Aorta (tissue), 5 donors: ENCODE measurements around the gene POU6F1. TPM values are rescaled to one million over a fixed set of nuclear protein-coding genes. Genes with fewer than 3 reads are reported as not detected.

Experiments
- ATAC-seq: fragments of 200-7000 bp; cut with Tn5 transposase; one replicate; pipeline ENCODE4 v1.9.1; 2022; ENCODE audit warnings: moderate library complexity; ENCODE audit not compliant: low FRiP score
- DNase-seq, 2 donors: peaks; one replicate each; pipeline ENCODE4 v3.0.0-alpha.2; 2020
- H3K27ac ChIP-seq, 2 donors: one replicate each; pipeline ENCODE4 v1.5.1; 2013; ENCODE audit warnings: low read length in 2 of 2, mild to moderate bottlenecking in 2 of 2, moderate library complexity in 2 of 2, control low read depth in 1 of 2, inconsistent platforms in 1 of 2, low read depth in 1 of 2
- H3K27me3 ChIP-seq, 2 donors: one replicate each; pipeline ENCODE4 v1.6.1; 2013; ENCODE audit warnings: control low read depth in 1 of 2, low read length in 1 of 2, mild to moderate bottlenecking in 1 of 2, moderate library complexity in 1 of 2; ENCODE audit not compliant: insufficient read depth in 2 of 2, control insufficient read depth in 1 of 2
- H3K36me3 ChIP-seq, 2 donors: one replicate each; pipeline ENCODE4 v1.6.1; 2013; ENCODE audit warnings: control low read depth in 1 of 2, low read length in 1 of 2, mild to moderate bottlenecking in 1 of 2; ENCODE audit not compliant: insufficient read depth in 2 of 2, control insufficient read depth in 1 of 2
- H3K4me1 ChIP-seq, 2 donors: one replicate each; pipeline ENCODE4 v1.6.1; 2013; ENCODE audit warnings: low read length in 2 of 2, control low read depth in 1 of 2, mild to moderate bottlenecking in 1 of 2, moderate library complexity in 1 of 2; ENCODE audit not compliant: insufficient read depth in 2 of 2, control insufficient read depth in 1 of 2
- H3K4me3 ChIP-seq, 2 donors: one replicate each; pipeline ENCODE4 v1.5.1; 2013; ENCODE audit warnings: low read length in 2 of 2, control low read depth in 1 of 2, mild to moderate bottlenecking in 1 of 2
- H3K9me3 ChIP-seq: one replicate; pipeline ENCODE4 v1.6.1; 2013; ENCODE audit warnings: mild to moderate bottlenecking, low read length; ENCODE audit not compliant: control insufficient read depth
- WGBS, 2 donors: extraction: QIAGEN DNeasy Blood & Tissue Kit; methylation state at CpG; one replicate each; pipeline ENCODE4 v1.1.7; 2013; 5-methylcytosine and 5-hydroxymethylcytosine counted together
- intact Hi-C, 2 donors: fragments of 100-400 bp; cut with DNase I; formaldehyde crosslinking; loops; one replicate each; pipeline versions ENCODE4 v1.14.2 to v1.15.0; 2022
- polyA plus RNA-seq, 2 donors: library from polyadenylated mRNA; stranded (reverse); fragments of 200-250 nt; gene quantifications; one replicate each; pipeline ENCODE4 v1.2.3, GENCODE V29; 2013
- total RNA-seq, 2 donors: library from RNA; stranded (reverse); fragmentation: NEBNext Ultra II Directional; extraction: Animal tissue kit (Norgen Biotek cat#: 25700); gene quantifications; one replicate each; pipeline ENCODE4 v1.2.1, GENCODE V29; 2021
- donor health status: healthy with polysubstance abuse.
- donor health status: Bipolar disorder and iron deficiency.
- donor health status: DM: no; HTN: no; CAD: no.
- donor health status: DM: no; HTN: no; CAD: no.
- donor health status: DM: yes; HTN: yes; CAD: no.

POU6F1 gene
- total and polyA plus RNA-seq, 4 donors, result 13.3 to 36.5 (median 29.7) TPM

GRCh38 chr12:51209259-51209658 is 8.6 kb downstream of the POU6F1 start:
- no peaks in the 10 kb centered on the region for H3K27me3 ChIP-seq
- H3K4me3 ChIP-seq, result no peak overlapping the region
- DNase-seq (no peak), ATAC-seq (no peak)
- H3K36me3 ChIP-seq, result peaks cover 0 to 2% of the 10 kb centered on the region in 2 donors
- H3K27ac ChIP-seq, result no peak overlapping the region
- no peaks in the 10 kb centered on the region for H3K4me1 ChIP-seq
- H3K9me3 ChIP-seq, result no peaks in the 10 kb centered on the region
- 90 to 95% methylated on average over 2 of the region's 2 CpGs for WGBS, 2 donors
- intact Hi-C loops, result no loop called here

DNA sequence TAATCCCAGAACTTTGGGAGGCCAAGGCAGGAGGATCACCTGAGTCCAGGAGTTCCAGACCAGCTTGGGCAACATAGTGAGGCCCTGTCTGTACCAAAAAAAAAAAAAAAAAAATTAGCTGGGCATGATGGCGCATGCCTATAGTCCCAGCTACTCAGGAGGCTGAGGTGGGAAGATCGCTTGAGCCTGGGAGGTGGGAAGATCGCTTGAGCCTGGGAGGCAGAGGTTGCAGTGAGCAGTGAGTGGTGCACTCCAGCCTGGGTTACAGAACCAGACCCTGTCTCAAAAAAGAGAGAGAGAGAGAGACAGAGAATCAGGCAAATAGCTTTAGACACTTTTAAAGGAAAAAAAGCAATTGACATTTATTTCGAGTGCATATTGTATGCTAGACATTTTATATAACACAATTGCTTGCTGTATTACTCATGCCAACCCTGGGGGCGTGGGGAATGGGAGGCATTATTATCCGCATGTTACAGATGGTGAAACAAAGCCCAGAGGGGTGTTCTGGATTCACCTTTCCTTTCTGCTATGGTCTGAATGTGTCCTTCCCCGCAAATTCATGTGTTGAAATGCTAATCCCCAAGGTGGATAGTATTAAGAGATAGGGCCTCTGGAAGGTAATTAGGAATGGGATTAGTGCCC is 9.7 kb downstream of the POU6F1 start:
- intact Hi-C loops, result no loop called here
- H3K4me3 ChIP-seq, result no peak overlapping the region
- no peaks in the 10 kb centered on the region for H3K9me3 ChIP-seq
- 94 to 95% methylated on average over 7 of the region's 7 CpGs for WGBS, 2 donors
- H3K36me3 ChIP-seq, result peaks cover 0 to 2% of the 10 kb centered on the region in 2 donors
- no peaks in the 10 kb centered on the region for H3K4me1 ChIP-seq
- H3K27ac ChIP-seq, result no peak overlapping the region
- H3K27me3 ChIP-seq, result no peaks in the 10 kb centered on the region
- DNase-seq, result no peak
- no peak for ATAC-seq

- WGBS, 2 donors, result 89 to 96% methylated on average over 6 of the region's 6 CpGs
These were observed 12.5 kb downstream of the POU6F1 start for GRCh38 chr12:51205350-51205749.

GRCh38 chr12:51202718-51203117 is 15.1 kb downstream of the POU6F1 start:
- no peak for ATAC-seq
- Histone ChIP-seq H3K4me3 (no peak overlapping the region), H3K9me3 (no peaks in the 10 kb centered on the region), H3K36me3 (no peaks in the 10 kb centered on the region), H3K27ac (no peak overlapping the region), H3K4me1 (no peaks in the 10 kb centered on the region), H3K27me3 (no peaks in the 10 kb centered on the region)
- DNase-seq, result no peak
- 94 to 96% methylated on average over 5 of the region's 5 CpGs for WGBS, 2 donors
- intact Hi-C loops, result no loop called here

More at GRCh38 chr12:51205350-51205749, 12.5 kb downstream of the POU6F1 start:
- Histone ChIP-seq H3K27ac (no peak overlapping the region), H3K27me3 (no peaks in the 10 kb centered on the region), H3K4me1 (no peaks in the 10 kb centered on the region), H3K36me3 (peaks cover 0 to 2% of the 10 kb centered on the region in 2 donors), H3K4me3 (no peak overlapping the region), H3K9me3 (no peaks in the 10 kb centered on the region)
- DNase-seq (no peak), ATAC-seq (no peak)
- intact Hi-C loops, result no loop called here

DNA sequence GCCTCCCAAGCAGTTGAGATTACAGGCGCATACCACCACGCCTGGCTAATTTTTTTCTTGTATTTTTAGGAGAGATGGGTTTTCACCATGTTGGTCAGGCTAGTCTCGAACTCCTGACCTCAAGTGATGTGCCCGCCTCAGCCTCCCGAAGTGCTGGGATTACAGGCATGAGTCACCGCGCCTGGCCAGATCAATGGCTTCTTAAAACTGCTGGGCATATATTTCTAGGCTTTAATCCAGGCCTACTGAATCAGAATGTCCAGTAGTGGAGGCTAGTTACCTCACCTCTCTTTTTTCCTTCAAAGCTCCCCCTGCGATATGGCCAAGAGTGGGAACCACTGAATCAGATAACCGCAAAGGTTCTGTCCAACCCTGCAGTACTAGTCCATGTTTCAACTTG is 17.1 kb downstream of the POU6F1 start:
- no peak for ATAC-seq
- Histone ChIP-seq H3K4me3 (no peak overlapping the region), H3K27ac (no peak overlapping the region), H3K27me3 (no peaks in the 10 kb centered on the region), H3K36me3 (no peaks in the 10 kb centered on the region), H3K9me3 (no peaks in the 10 kb centered on the region), H3K4me1 (no peaks in the 10 kb centered on the region)
- intact Hi-C loops, result no loop called here
- WGBS, 2 donors, result 92 to 94% methylated on average over 9 of the region's 9 CpGs
- DNase-seq, result no peak

DNA sequence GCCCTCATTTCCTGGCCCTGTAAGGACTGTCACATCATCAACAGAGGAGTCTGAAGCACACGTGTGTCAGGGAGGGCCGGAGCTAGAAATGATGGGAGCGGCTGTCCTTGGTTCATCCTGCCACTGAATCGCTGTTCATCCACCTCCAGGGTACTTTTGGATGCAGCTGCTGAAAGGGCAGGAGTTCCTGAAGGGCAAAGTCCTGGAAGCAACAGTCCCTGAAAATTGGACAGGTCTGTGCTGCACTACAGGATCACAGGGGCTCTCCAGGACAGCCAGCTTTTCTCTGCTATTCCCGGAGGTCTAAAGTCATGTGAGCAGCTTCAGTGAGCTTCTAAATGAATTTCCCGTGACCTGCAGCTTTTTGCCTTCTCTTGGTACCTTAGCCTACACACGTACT is 17.7 kb downstream of the POU6F1 start:
- H3K36me3 ChIP-seq, result no peaks in the 10 kb centered on the region

DNA sequence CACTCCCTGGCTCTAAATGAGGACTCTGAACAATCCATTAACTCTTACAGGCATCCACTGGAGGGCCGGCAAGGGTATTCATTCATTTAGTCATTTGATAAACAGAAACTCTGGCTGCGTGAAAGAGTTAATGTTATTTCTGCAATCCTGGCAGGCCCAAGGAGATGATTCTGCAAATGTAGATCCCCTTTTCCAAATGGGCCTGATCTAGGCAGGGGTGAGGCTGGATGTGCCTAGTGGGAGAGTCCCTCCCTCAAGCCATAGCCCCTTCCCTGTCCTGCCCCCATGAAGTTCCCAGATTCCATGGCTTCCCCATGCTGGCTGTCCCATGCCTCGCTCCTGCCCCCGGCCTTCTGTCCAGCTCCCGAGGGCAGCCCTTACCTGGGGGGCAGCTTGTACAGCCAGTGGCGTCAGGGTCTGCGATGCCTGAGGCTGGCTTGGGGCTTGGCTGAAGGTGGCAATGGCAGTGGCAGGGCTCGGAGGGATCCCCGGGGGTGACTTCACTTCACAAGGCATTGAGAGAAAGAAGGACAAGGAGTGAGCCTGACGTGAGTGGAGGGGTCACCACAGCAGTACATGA is 18.4 kb downstream of the POU6F1 start:
- H3K27me3 ChIP-seq, result no peaks in the 10 kb centered on the region
- H3K36me3 ChIP-seq, result no peaks in the 10 kb centered on the region
- H3K27ac ChIP-seq, result no peak overlapping the region
- no peak overlapping the region for H3K4me3 ChIP-seq
- WGBS, 2 donors, result 88 to 89% methylated on average over 10 of the region's 10 CpGs
- no peaks in the 10 kb centered on the region for H3K4me1 ChIP-seq
- DNase-seq, result no peak
- no peaks in the 10 kb centered on the region for H3K9me3 ChIP-seq
- intact Hi-C loops, result no loop called here
- no peak for ATAC-seq

More for the DNA sequence above, 17.7 kb downstream of the POU6F1 start:
- 84 to 86% methylated on average over 7 of the region's 7 CpGs for WGBS, 2 donors
- ATAC-seq, result no peak
- no peak overlapping the region for H3K4me3 ChIP-seq
- DNase-seq, result no peak
- H3K4me1 ChIP-seq, result no peaks in the 10 kb centered on the region
- no peaks in the 10 kb centered on the region for H3K27me3 ChIP-seq
- intact Hi-C loops, result no loop called here
- H3K27ac ChIP-seq, result no peak overlapping the region
- H3K9me3 ChIP-seq, result no peaks in the 10 kb centered on the region

DNA sequence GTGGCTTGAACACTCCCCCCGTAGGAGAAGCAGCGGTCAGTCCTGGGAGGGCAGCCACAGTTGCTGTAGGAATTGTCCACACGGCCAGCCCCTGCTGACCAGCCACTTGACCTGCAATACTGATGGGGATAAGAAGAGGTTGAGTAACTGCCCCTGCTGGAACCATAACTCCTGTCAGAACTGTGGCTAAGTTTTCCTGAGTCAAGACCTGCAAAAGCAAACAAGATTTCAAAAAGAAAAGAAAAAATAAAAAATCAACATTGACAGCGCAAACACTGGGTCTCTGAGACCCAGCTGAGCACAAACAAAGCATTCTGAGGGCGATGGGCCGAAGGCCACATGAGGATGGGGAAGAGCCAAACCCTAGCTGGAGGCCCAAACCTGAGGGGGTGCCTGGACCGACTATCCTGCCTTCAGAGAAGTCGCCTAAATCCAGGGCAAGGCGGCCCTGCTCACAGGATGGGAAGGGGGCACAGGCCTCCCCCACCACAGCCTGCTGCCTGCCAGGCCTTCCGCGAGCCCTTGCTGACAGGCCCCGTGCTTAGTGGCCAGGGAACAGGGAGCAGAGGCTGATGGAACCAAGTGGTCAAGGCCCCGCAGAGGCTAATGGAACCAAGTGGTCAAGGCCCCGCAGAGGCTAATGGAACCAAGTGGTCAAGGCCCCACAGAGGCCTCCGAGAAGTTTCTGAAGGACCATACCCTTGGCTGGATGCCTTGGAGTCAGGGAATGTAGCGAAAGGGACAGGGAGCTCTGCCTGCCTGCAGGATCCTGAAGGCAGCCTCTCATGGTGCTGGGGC is 19.1 kb downstream of the POU6F1 start:
- H3K36me3 ChIP-seq, result no peaks in the 10 kb centered on the region
- H3K9me3 ChIP-seq, result no peaks in the 10 kb centered on the region
- H3K4me3 ChIP-seq, result no peak overlapping the region
- WGBS, 2 donors, result 78 to 86% methylated on average over 16 of the region's 16 CpGs
- H3K27me3 ChIP-seq, result no peaks in the 10 kb centered on the region
- no peak for DNase-seq
- intact Hi-C loops, result no loop called here
- no peak for ATAC-seq
- H3K27ac ChIP-seq, result no peak overlapping the region
- H3K4me1 ChIP-seq, result no peaks in the 10 kb centered on the region
